HG02678 (cell line): ENCODE results near the gene AHCTF1.
"Not testable (repeated sequence)": the region's sequence is repeated elsewhere in the genome, so short reads cannot be mapped to it uniquely, and the experiment has no call there.

Experiments
- ATAC-seq: cut with Tn5 transposase; IDR thresholded peaks from one replicate; pipeline ENCODE4 v1.9.1; 2021; ENCODE audit warnings: mild to moderate bottlenecking, moderate library complexity; ENCODE audit not compliant: unreplicated experiment

AHCTF1 gene

GRCh38 chr1:246923900-246924299 lies 7.8 kb downstream of the AHCTF1 start:
- ATAC-seq: no peak

- ATAC-seq: no peak
Observed at GRCh38 chr1:246923482-246923881, 8.3 kb downstream of the AHCTF1 start.

- no peak for ATAC-seq
Observed at GRCh38 chr1:246921481-246921880, 10.3 kb downstream of the AHCTF1 start.

- ATAC-seq: no peak
Observed at GRCh38 chr1:246919902-246920301, 11.8 kb downstream of the AHCTF1 start.

GRCh38 chr1:246916026-246916923 lies 15.5 kb downstream of the AHCTF1 start:
- not testable (repeated sequence) for ATAC-seq

- ATAC-seq: no peak
Observed at GRCh38 chr1:246907472-246907871, 24.3 kb downstream of the AHCTF1 start.

- no peak for ATAC-seq
Observed at GRCh38 chr1:246906833-246907232, 24.9 kb downstream of the AHCTF1 start.

GRCh38 chr1:246901874-246902273 lies 29.9 kb downstream of the AHCTF1 start:
- no peak for ATAC-seq

- ATAC-seq: no peak
Observed at GRCh38 chr1:246897302-246897701, 34.4 kb downstream of the AHCTF1 start.

GRCh38 chr1:246893191-246893939 lies 38.4 kb downstream of the AHCTF1 start:
- no peak for ATAC-seq

- ATAC-seq: no peak
Observed at GRCh38 chr1:246891105-246891504, 40.6 kb downstream of the AHCTF1 start.

GRCh38 chr1:246888522-246888921 lies 43.2 kb downstream of the AHCTF1 start:
- no peak for ATAC-seq

- ATAC-seq: not testable (repeated sequence)
Observed at GRCh38 chr1:246885389-246885788, 46.4 kb downstream of the AHCTF1 start.

GRCh38 chr1:246878551-246878950 lies 53.2 kb downstream of the AHCTF1 start:
- no peak for ATAC-seq

GRCh38 chr1:246876431-246876830 lies 55.3 kb downstream of the AHCTF1 start:
- ATAC-seq: no peak

GRCh38 chr1:246875041-246876026 lies 56.4 kb downstream of the AHCTF1 start:
- no peak for ATAC-seq

GRCh38 chr1:246865921-246866320 lies 65.8 kb downstream of the AHCTF1 start:
- ATAC-seq: no peak

- not testable (repeated sequence) for ATAC-seq
Observed at GRCh38 chr1:246863791-246864190, 68.0 kb downstream of the AHCTF1 start.

GRCh38 chr1:246860401-246860800 lies 71.3 kb downstream of the AHCTF1 start:
- ATAC-seq: no peak

GRCh38 chr1:246856371-246856770 lies 75.4 kb downstream of the AHCTF1 start:
- ATAC-seq: no peak

GRCh38 chr1:246850640-246851039 lies 81.1 kb downstream of the AHCTF1 start:
- ATAC-seq: not testable (repeated sequence)
